Fibroblast of skin of back (primary cell): ENCODE data around the gene TMEM107. TPM values are rescaled to one million over a fixed set of nuclear protein-coding genes. Genes with fewer than 3 reads are reported as not detected.
"Not testable (repeated sequence)": the region's sequence is repeated elsewhere in the genome, so short reads cannot be mapped to it uniquely, and the experiment has no call there.

ENCODE experiments used
- DNase-seq: peaks from one replicate; pipeline ENCODE4 v3.0.0-alpha.2; 2013
- polyA plus RNA-seq, 2 experiments: library from polyadenylated mRNA; unstranded; fragments of 120-200 nt; gene quantifications; one replicate each; pipeline ENCODE4 v1.2.1, GENCODE V29; 2013; ENCODE audit not compliant: insufficient read length in 2 of 2

Gene TMEM107
- 8.6 TPM for polyA plus RNA-seq (2013, experiment 1 of 2; ENCODE audit: insufficient read length)
- 5.7 TPM for polyA plus RNA-seq (2013, experiment 2 of 2; ENCODE audit: insufficient read length)

DNA sequence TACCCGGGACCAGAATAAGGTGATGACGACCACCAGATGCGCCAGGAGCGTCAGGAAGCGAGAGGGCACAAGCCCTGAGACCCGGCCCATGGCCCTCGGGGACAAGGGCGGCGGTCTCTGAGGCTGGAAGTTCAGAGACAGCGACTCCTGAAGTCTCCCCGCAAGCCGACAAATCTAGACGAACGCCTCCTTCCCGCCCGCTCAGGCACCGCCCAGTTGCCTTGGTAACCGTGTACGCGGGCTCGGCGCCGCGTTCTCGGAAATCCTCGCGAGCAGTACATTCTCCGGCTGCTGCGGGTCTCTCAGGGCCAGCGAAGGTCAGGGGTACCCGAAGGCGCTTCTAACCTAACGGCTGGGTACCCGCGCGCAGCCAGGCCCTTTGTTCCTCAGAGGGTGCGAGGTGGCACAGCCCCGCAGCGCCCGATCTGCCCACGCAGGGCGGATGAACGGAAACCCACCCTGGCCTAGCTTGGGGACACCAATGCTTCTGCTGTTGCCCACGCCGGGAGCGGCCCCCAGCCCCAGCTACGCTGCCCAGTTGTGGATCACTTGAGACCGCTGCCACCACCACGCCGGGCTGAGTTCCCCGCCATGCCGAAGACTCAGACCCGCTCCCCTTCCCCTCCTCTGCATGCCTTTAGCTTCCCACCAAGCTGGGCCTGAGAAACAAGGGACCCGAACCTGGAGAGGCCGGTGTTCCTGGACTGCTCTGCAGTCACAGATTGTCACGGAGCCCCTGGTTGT lies at the start of gene TMEM107:
TMEM107 (minus strand) TSS at position 184 of the 744 bp plus-strand sequence; CDS start at position 90, 94 bp downstream.
- peak; percentile 87 for DNase-seq

GRCh38 chr17:8224891-8225812 lies 49.0 kb upstream of the TMEM107 start:
- DNase-seq = no peak

DNA sequence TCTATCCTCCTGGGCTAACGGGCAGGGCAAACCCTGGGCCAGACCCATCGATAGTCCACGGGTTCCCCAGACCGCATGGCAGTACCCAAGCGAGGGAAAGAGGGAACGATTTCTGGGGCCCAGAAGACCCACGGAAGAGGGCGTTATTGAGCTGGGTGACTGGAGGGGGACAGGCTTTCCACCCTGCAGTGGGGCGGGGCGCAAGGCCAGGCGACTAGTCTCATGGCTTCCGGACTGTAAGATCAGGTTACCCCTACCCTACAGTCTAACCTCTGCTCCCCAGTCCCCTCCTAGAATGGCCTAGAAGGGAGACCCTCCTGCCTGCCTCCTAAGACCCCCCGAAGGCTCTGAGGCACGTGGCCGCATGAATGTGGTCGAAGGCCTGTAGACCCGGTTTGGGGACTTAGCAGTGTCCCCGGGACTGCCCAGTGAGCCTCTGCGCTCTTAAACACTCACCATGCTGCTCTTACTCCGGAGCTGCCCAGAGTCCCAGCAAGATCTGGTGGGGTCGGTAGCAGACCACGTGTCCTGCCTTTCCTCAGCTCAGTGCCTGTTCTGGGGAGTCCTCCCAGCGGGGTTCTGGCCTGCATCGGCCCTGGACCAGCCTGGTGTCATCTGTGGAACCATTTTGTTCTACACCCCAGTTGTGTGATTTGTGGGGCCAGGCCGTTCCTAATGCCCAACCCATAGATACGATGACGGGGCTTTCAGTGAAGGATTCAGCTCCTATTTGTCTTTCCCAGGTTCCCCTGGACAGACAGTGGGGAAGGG lies 47.4 kb upstream of the TMEM107 start:
- peak; percentile 68 for DNase-seq

DNA sequence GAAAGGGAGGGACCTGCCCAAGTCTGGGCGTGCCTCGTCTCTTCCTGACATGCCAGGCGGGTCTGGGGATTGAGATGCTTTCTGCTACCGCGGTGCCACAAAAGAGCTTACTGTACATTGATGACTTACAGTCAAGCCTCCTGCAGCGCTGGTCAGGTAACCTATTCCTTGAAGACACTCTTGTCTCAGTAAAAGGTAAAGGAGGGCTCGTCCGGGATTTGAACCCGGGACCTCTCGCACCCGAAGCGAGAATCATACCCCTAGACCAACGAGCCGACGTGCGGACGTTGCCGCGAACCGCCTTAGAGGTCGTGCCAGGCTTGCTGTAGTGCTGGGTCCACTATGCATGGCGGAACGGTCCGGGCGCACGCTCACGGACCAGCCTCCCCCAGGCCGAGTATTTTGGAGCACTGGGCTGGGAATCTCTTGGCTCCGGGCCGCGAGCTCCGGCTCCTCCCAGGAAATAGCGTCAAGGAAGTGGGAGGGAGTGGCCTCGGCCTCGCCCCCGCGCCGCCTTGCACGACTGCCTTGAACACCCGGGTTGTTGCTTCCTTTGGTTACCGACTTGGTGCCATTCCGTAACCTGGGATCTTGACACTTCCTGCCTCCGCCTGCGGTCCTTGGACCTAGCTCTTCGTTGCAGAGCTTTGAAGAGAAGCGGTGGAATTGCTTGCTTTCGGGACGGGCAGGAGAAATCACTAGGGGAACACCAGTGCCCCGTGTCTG lies 46.6 kb upstream of the TMEM107 start:
- DNase-seq = peak; percentile 95

GRCh38 chr17:8222380-8222629 lies 46.1 kb upstream of the TMEM107 start:
- DNase-seq = no peak

GRCh38 chr17:8221663-8222379 lies 45.6 kb upstream of the TMEM107 start:
- peak; percentile 89 for DNase-seq

DNA sequence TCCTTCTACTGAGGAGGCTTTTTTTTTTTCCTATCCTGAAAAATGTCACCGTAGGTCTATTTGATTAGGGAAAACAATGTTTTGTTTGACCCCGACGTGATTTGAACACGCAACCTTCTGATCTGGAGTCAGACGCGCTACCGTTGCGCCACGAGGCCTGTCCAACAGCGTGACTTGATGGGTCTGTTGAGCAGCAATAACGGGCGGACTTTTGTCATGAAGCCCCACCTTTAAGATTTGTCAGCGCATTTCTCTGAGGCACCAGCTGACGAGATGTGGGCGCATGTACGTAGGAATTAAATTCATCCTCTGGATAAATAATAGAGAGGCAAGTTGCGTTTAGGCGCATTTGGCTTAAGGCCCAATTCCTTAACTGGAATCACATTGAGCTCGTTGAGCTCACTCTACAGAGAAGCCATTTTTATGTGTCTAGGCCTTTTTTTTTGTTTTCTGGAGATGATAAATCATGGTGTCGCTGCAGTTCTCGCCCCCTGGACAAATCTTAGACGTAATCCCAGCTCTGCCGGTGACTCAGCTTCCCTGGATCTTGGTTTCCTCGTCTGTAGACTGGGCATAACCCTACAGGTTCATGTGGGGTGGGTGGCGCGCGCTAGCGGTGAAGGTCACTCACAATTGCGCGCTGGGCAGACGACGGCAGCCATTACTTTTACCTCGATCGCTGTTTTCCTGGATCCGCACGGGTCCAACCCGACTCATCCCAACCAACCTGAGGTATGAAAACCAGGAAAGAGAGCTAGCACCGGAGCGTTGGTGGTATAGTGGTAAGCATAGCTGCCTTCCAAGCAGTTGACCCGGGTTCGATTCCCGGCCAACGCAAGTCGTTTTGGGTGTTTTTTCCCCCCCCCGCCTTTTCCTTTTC lies 44.8 kb upstream of the TMEM107 start:
- peak; percentile 93 for DNase-seq

DNA sequence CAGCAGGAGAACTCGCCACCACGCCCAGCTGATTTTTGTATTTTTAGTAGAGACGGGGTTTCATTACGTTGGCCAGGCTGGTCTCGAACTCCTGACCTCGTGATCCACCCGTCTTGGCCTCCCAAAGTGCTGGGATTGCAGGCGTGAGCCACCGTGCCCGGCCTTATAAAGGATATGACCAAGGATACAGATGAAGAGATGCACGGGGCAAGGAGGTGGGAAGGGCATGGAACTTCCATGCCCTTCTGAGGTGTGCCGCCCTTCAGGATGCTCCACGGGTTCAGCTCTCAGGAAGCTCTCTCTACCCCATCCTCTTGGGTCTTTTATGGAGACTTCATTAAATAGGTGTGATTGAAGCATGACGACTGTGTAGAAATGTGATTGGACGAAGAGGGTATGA lies 37.8 kb upstream of the TMEM107 start:
- DNase-seq = not testable (repeated sequence)

GRCh38 chr17:8212312-8213180 lies 36.4 kb upstream of the TMEM107 start:
- no peak for DNase-seq

- DNase-seq = no peak
Observed at GRCh38 chr17:8210761-8211458, 34.7 kb upstream of the TMEM107 start.

DNA sequence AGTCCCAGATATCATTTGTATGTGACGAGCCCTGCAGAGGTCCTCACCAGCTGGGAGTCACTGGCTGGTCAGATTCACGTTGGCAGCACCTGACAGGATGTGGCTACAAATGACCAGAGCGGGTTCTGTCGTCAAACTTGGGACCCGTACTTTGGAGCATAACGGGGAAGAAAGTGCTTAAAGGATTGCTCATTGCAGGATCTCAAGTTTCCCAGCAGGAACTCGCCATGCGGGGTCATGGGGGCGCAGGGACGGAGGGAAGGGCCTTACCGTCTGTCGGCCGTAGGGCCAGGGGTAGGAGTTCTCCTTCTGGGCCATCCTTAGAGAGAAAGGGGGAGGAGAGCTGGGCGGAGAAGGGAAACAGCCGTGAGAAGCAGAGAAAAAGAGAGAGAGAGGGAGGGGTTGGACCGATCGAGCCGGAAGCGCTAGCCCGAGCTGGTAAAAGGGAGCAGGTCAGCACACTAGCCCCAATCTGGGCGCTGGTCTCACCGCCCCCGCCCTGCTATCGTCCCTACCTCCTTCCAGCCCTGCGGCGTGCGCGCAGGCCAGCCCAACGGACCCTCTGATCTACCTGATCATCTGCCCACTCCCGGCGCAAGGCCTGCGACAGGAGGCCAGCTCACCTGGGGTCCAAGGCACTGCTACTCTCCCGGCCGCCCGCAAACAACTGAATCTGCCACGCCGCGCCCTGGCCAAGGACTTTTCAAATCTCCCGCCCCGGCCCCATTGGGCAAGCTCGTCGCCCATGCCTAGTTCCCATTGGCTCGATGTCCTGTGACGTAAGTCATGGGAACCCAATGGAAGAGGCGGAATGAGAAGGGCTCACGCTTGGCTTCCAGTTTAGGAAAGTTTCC lies 34.0 kb upstream of the TMEM107 start, which contains the start of gene AURKB:
AURKB (minus strand) TSS at position 669 of the 854 bp plus-strand sequence; CDS start at position 318, 351 bp downstream.
- peak; percentile 98 for DNase-seq

DNA sequence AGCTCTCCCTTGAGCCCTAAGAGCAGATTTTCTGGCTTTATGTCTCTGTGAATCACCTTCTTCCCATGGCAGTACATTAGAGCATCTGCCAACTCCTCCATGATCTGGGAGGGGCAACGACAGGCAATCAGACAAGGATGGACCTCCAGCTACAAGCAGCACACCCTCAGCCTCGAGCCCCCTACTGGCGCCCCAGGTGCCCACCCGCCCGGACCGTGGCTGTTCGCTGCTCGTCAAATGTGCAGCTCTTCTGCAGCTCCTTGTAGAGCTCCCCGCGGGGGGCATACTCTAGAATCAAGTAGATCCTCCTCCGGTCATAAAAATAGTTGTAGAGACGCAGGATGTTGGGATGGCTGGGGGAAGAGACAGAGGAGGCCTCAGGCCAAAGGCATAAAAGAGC lies 30.4 kb upstream of the TMEM107 start:
- DNase-seq = no peak

GRCh38 chr17:8204761-8205555 lies 28.8 kb upstream of the TMEM107 start:
- DNase-seq = no peak

DNA sequence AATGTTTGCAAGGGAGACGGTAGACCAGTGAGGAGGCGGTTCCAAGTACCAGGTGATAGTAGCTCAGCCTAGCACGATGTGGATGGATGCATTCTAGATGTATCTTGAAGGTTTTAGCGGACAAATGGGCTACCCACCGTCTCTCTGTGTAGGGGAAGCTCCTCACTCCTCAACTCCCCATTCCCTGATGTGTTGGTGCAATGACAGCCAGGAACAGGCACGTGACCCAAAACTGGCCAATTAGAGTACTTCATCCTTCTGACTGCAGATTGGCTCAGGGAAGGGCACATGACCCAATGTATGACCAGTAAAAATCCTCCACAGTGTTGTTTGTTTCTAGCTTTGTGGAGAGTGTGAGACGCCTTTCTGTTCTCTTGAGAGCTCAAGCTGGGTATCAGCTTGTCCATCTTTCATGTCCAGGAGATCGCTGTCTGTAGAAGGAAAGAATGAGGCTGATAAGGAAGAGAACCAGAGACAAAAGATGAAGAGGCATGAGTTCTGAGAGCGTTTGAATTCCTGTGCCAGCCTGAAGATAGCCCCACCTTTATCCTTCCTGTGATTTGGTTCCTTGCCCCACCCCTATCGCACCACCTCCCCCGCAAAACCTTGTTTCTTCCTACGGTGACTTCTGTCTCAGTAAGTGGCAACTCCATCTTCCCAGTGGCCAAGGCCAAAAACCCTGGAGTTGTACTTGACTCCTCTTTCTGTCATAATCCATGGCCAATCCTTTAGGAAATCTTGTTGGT lies 16.1 kb upstream of the TMEM107 start:
- DNase-seq = peak; percentile 83

- no peak for DNase-seq
Observed at GRCh38 chr17:8190506-8190905, 14.3 kb upstream of the TMEM107 start.
